HEK293 (cell line): Measurements from ENCODE around the gene GMDS.

ENCODE experiments used
- CTCF ChIA-PET: fragments of 350-600 bp; formaldehyde crosslinking; extraction: SDS; loops from one replicate; lab custom pipeline; 2021; ENCODE audit warnings: antibody characterized with exemption; lab: Yijun Ruan, JAX
- POLR2A ChIA-PET: fragments of 300-600 bp; formaldehyde crosslinking; extraction: SDS; loops from one replicate; lab custom pipeline; 2020; ENCODE audit warnings: antibody characterized with exemption, inconsistent platforms; lab: Yijun Ruan, JAX
- H3K27ac ChIP-seq: fragments of 200-500 bp; sonication (Bioruptor generic); 2 replicates; pipeline ENCODE4 v1.5.1; 2014; ENCODE audit warnings: low read depth, low read length, control low read depth, inconsistent platforms; ENCODE audit errors: extremely low read depth
- H3K36me3 ChIP-seq, 2 experiments: fragments of 200-500 bp in 1 of 2; sonication (Bioruptor generic) in 1 of 2; 1 replicate in 1 of 2; 2 replicates in 1 of 2; pipeline ENCODE4 v1.5.1; 2014 to 2017; ENCODE audit warnings: inconsistent platforms in 2 of 2, low read length in 2 of 2; ENCODE audit not compliant: control insufficient read depth in 2 of 2, insufficient read depth in 1 of 2
- H3K4me1 ChIP-seq: fragments of 200-500 bp; sonication (Bioruptor generic); 2 replicates; pipeline ENCODE4 v1.5.1; 2014; ENCODE audit warnings: mild to moderate bottlenecking, low read length, inconsistent platforms; ENCODE audit not compliant: control insufficient read depth, insufficient read depth
- H3K4me3 ChIP-seq: 2 replicates; pipeline ENCODE4 v1.5.1; 2011; ENCODE audit warnings: low read depth, mild to moderate bottlenecking, control low read depth, low read length, moderate library complexity
- H3K9me3 ChIP-seq: fragments of 200-500 bp; sonication (Bioruptor generic); 2 replicates; pipeline ENCODE4 v1.5.1; 2014; ENCODE audit warnings: low read depth, low read length, inconsistent platforms; ENCODE audit not compliant: control insufficient read depth, insufficient read depth
- AEBP2 ChIP-seq: fragments of 450-650 bp; formaldehyde crosslinking; IDR thresholded peaks from 2 replicates; pipeline ENCODE4 v1.5.1; 2016; ENCODE audit warnings: missing biosample characterization, missing genetic modification characterization, borderline replicate concordance
- EGR2 ChIP-seq: fragments of 450-650 bp; formaldehyde crosslinking; IDR thresholded peaks from 2 replicates; pipeline ENCODE4 v1.5.1; 2016; ENCODE audit warnings: low read depth, missing biosample characterization, missing genetic modification characterization
- FEZF1 ChIP-seq: fragments of 450-650 bp; formaldehyde crosslinking; IDR thresholded peaks from 2 replicates; pipeline ENCODE4 v1.5.1; 2016; ENCODE audit warnings: missing biosample characterization, missing genetic modification characterization
- GLI2 ChIP-seq: fragments of 450-650 bp; formaldehyde crosslinking; IDR thresholded peaks from 2 replicates; pipeline ENCODE4; 2017; ENCODE audit warnings: missing biosample characterization, missing genetic modification characterization, low read depth, borderline replicate concordance
- IKZF3 ChIP-seq: fragments of 450-650 bp; IDR thresholded peaks from 2 replicates; pipeline ENCODE4 v1.5.0; 2018; ENCODE audit warnings: missing biosample characterization, mild to moderate bottlenecking, missing genetic modification characterization, moderate library complexity
- SCRT2 ChIP-seq: fragments of 450-650 bp; formaldehyde crosslinking; IDR thresholded peaks from 2 replicates; pipeline ENCODE4 v1.5.1; 2016; ENCODE audit warnings: missing biosample characterization, missing genetic modification characterization
- SP7 ChIP-seq: fragments of 450-650 bp; formaldehyde crosslinking; IDR thresholded peaks from 2 replicates; pipeline ENCODE4 v1.5.1; 2016; ENCODE audit warnings: missing biosample characterization, missing genetic modification characterization
- TRIM28 ChIP-seq: IDR thresholded peaks from 2 replicates; pipeline ENCODE4 v1.6.1; 2011; ENCODE audit warnings: low read length, control low read depth, borderline replicate concordance
- WT1 ChIP-seq: fragments of 450-650 bp; formaldehyde crosslinking; IDR thresholded peaks from 2 replicates; pipeline ENCODE4 v1.5.1; 2016; ENCODE audit warnings: missing biosample characterization, missing genetic modification characterization
- YY1 ChIP-seq: fragments of 450-650 bp; formaldehyde crosslinking; IDR thresholded peaks from 2 replicates; pipeline ENCODE4 v1.5.1; 2018; ENCODE audit warnings: missing biosample characterization, missing genetic modification characterization
- YY2 ChIP-seq: fragments of 450-650 bp; formaldehyde crosslinking; IDR thresholded peaks from 2 replicates; pipeline ENCODE4 v1.5.1; 2016; ENCODE audit warnings: missing biosample characterization, missing genetic modification characterization
- ZBTB20 ChIP-seq: fragments of 450-650 bp; formaldehyde crosslinking; IDR thresholded peaks from 2 replicates; pipeline ENCODE4 v1.5.1; 2016; ENCODE audit warnings: missing biosample characterization, missing genetic modification characterization
- ZBTB6 ChIP-seq: fragments of 450-650 bp; formaldehyde crosslinking; IDR thresholded peaks from 2 replicates; pipeline ENCODE4 v1.5.1; 2017; ENCODE audit warnings: missing biosample characterization, missing genetic modification characterization
- ZBTB7A ChIP-seq: fragments of 450-650 bp; formaldehyde crosslinking; IDR thresholded peaks from 2 replicates; pipeline ENCODE4 v1.5.1; 2016; ENCODE audit warnings: low read depth, missing biosample characterization, missing genetic modification characterization
- ZNF132 ChIP-seq: fragments of 450-650 bp; formaldehyde crosslinking; IDR thresholded peaks from 2 replicates; pipeline ENCODE4 v1.5.1; 2017; ENCODE audit warnings: missing biosample characterization, missing genetic modification characterization, borderline replicate concordance
- ZNF133 ChIP-seq: fragments of 450-650 bp; formaldehyde crosslinking; IDR thresholded peaks from 2 replicates; pipeline ENCODE4 v1.5.1; 2016; ENCODE audit warnings: missing biosample characterization, missing genetic modification characterization
- ZNF16 ChIP-seq: fragments of 450-650 bp; formaldehyde crosslinking; IDR thresholded peaks from 2 replicates; pipeline ENCODE4 v1.5.1; 2016; ENCODE audit warnings: low read depth, missing biosample characterization, missing genetic modification characterization
- ZNF530 ChIP-seq: fragments of 450-650 bp; formaldehyde crosslinking; IDR thresholded peaks from 2 replicates; pipeline ENCODE4 v1.5.1; 2016; ENCODE audit warnings: low read depth, missing biosample characterization, missing genetic modification characterization
- ZNF596 ChIP-seq: fragments of 450-650 bp; IDR thresholded peaks from 2 replicates; pipeline ENCODE4 v1.5.0; 2018; ENCODE audit warnings: missing biosample characterization, mild to moderate bottlenecking, missing genetic modification characterization, moderate library complexity
- ZNF645 ChIP-seq: fragments of 450-650 bp; formaldehyde crosslinking; IDR thresholded peaks from 2 replicates; pipeline ENCODE4; 2016; ENCODE audit warnings: missing biosample characterization, missing genetic modification characterization
- ZNF843 ChIP-seq: fragments of 450-650 bp; formaldehyde crosslinking; IDR thresholded peaks from 2 replicates; pipeline ENCODE4 v1.5.1; 2016; ENCODE audit warnings: missing biosample characterization, missing genetic modification characterization
- ZSCAN18 ChIP-seq: fragments of 450-650 bp; formaldehyde crosslinking; IDR thresholded peaks from 2 replicates; pipeline ENCODE4 v1.5.1; 2016; ENCODE audit warnings: missing biosample characterization, missing genetic modification characterization
- ZXDB ChIP-seq: fragments of 450-650 bp; formaldehyde crosslinking; IDR thresholded peaks from 2 replicates; pipeline ENCODE4 v1.5.1; 2016; ENCODE audit warnings: missing biosample characterization, missing genetic modification characterization
- TF ChIP-seq, protein P1 (sequence below): fragments of 450-650 bp; formaldehyde crosslinking; IDR thresholded peaks from 2 replicates; pipeline ENCODE4 v1.5.1; 2016; ENCODE audit warnings: missing biosample characterization, missing genetic modification characterization
- TF ChIP-seq, protein P2 (sequence below): fragments of 450-650 bp; formaldehyde crosslinking; IDR thresholded peaks from 2 replicates; pipeline ENCODE4 v1.5.1; 2017; ENCODE audit warnings: missing biosample characterization, missing genetic modification characterization

GMDS gene

GRCh38 chr6:1627827-1628560, 617.4 kb downstream of the GMDS start (continued):
- TF ChIP-seq ZBTB20 (tag by site-specific recombination) (no peak), YY1 (tag by site-specific recombination) (peak; percentile 71), ZSCAN18 (no peak), ZXDB (tag by site-specific recombination) (0 out of 2 replicates have a peak, but pooled peaks have one; percentile 14), SCRT2 (tag by site-specific recombination) (0 out of 2 replicates have a peak, but pooled peaks have one; percentile 32), ZNF133 (tag by site-specific recombination) (0 out of 2 replicates have a peak, but pooled peaks have one; percentile 64), YY2 (tag by site-specific recombination) (0 out of 2 replicates have a peak, but pooled peaks have one; percentile 13), WT1 (tag by site-specific recombination) (peak; percentile 39; the same call in 1 of the 2 replicates), ZBTB6 (tag by site-specific recombination) (no peak), ZNF596 (tag by site-specific recombination) (no peak), FEZF1 (tag by site-specific recombination) (0 out of 2 replicates have a peak, but pooled peaks have one; percentile 24), AEBP2 (tag by site-specific recombination) (no peak), ZNF843 (no peak), EGR2 (tag by site-specific recombination) (0 out of 2 replicates have a peak, but pooled peaks have one; percentile 15), SP7 (peak; percentile 47; the same call in 1 of the 2 replicates)
- TF ChIP-seq, protein P1, sequence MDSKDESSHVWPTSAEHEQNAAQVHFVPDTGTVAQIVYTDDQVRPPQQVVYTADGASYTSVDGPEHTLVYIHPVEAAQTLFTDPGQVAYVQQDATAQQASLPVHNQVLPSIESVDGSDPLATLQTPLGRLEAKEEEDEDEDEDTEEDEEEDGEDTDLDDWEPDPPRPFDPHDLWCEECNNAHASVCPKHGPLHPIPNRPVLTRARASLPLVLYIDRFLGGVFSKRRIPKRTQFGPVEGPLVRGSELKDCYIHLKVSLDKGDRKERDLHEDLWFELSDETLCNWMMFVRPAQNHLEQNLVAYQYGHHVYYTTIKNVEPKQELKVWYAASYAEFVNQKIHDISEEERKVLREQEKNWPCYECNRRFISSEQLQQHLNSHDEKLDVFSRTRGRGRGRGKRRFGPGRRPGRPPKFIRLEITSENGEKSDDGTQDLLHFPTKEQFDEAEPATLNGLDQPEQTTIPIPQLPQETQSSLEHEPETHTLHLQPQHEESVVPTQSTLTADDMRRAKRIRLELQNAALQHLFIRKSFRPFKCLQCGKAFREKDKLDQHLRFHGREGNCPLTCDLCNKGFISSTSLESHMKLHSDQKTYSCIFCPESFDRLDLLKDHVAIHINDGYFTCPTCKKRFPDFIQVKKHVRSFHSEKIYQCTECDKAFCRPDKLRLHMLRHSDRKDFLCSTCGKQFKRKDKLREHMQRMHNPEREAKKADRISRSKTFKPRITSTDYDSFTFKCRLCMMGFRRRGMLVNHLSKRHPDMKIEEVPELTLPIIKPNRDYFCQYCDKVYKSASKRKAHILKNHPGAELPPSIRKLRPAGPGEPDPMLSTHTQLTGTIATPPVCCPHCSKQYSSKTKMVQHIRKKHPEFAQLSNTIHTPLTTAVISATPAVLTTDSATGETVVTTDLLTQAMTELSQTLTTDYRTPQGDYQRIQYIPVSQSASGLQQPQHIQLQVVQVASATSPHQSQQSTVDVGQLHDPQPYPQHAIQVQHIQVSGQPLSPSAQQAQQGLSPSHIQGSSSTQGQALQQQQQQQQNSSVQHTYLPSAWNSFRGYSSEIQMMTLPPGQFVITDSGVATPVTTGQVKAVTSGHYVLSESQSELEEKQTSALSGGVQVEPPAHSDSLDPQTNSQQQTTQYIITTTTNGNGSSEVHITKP (tag by site-specific recombination), result peak; percentile 21; the same call in 1 of the 2 replicates

DNA sequence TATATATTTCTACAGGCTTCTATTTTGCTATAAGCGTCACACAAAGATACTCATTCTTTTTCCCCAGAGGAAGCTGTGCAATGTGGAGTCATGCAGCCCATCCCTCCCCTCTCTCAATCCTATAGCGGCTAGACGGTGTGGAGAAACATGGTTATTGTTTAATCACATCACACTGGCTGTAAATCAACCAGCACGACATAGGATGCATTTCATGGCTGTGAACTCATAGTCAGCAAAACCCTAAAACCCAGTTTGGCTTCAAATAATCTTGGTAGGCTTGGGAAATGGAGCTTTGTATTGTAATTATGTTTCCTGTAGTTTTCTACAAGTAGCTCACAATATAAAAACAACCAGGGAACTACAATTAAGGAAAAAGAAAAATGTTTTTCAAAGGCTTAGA, 618.9 kb downstream of the GMDS start:
- CTCF ChIA-PET, result interaction anchor here (1.2 to 3.9 kb wide), 6 partner anchors 14 to 478 kb away, joined by 3 to 15 read pairs (median 4); no protein-coding TSS in a partner anchor
- POLR2A ChIA-PET, result interaction anchor here (0.7 to 4.9 kb wide), 5 partner anchors 10 to 60 kb away, joined by 3 to 32 read pairs (median 4); partner anchors contain the start of gene FOXC1
- no peaks in the 10 kb centered on the region for H3K9me3 ChIP-seq
- no peaks in the 10 kb centered on the region for H3K36me3 ChIP-seq
- no peak overlapping the region for H3K4me3 ChIP-seq
- H3K4me1 ChIP-seq, result peaks cover 50% of the 10 kb centered on the region
- H3K27ac ChIP-seq, result no peak overlapping the region
- TF ChIP-seq IKZF3 (peak; percentile 69), ZNF645 (tag by site-specific recombination) (no peak), TRIM28 (no peak), ZBTB7A (tag by site-specific recombination) (no peak), ZNF132 (tag by site-specific recombination) (no peak), GLI2 (no peak), WT1 (tag by site-specific recombination) (0 out of 2 replicates have a peak, but pooled peaks have one; percentile 44), ZNF16 (tag by site-specific recombination) (no peak), ZNF530 (tag by site-specific recombination) (no peak)
- TF ChIP-seq, protein P2, sequence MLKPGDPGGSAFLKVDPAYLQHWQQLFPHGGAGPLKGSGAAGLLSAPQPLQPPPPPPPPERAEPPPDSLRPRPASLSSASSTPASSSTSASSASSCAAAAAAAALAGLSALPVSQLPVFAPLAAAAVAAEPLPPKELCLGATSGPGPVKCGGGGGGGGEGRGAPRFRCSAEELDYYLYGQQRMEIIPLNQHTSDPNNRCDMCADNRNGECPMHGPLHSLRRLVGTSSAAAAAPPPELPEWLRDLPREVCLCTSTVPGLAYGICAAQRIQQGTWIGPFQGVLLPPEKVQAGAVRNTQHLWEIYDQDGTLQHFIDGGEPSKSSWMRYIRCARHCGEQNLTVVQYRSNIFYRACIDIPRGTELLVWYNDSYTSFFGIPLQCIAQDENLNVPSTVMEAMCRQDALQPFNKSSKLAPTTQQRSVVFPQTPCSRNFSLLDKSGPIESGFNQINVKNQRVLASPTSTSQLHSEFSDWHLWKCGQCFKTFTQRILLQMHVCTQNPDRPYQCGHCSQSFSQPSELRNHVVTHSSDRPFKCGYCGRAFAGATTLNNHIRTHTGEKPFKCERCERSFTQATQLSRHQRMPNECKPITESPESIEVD (tag by site-specific recombination), result peak; percentile 94
